HepG2 (cell line): ENCODE data around the gene SLC41A3. TPM values are rescaled to one million over a fixed set of nuclear protein-coding genes. Genes with fewer than 3 reads are reported as not detected.

Experiments
- CBX5 ChIP-seq: sonication (generic); formaldehyde crosslinking; IDR thresholded peaks from 2 replicates; pipeline ENCODE4 v1.4.0; 2020; ENCODE audit warnings: missing genetic modification reagents, borderline replicate concordance
- GATAD1 ChIP-seq: IDR thresholded peaks from 2 replicates; pipeline ENCODE4 v1.6.1; 2016; ENCODE audit warnings: missing genetic modification reagents, missing compliant biosample characterization
- KAT8 ChIP-seq: IDR thresholded peaks from 2 replicates; pipeline ENCODE4 v1.6.1; 2016; ENCODE audit warnings: missing genetic modification reagents, missing compliant biosample characterization
- KDM5A ChIP-seq: fragments of 200-600 bp; sonication (generic); IDR thresholded peaks from 2 replicates; pipeline ENCODE4 v1.7.0; 2018; ENCODE audit warnings: antibody characterized with exemption, mild to moderate bottlenecking, low read length, borderline replicate concordance
- MTF2 ChIP-seq: sonication (generic); formaldehyde crosslinking; IDR thresholded peaks from 2 replicates; pipeline ENCODE4 v1.5.0; 2020; ENCODE audit warnings: missing genetic modification reagents, borderline replicate concordance
- MXI1 ChIP-seq: IDR thresholded peaks from 3 replicates; pipeline ENCODE4 v1.6.1; 2012; ENCODE audit warnings: low read depth, low read length, inconsistent platforms, borderline replicate concordance
- NAIF1 ChIP-seq: sonication (generic); formaldehyde crosslinking; IDR thresholded peaks from 2 replicates; pipeline ENCODE4 v1.5.0; 2020; ENCODE audit warnings: mild to moderate bottlenecking, missing genetic modification reagents, borderline replicate concordance
- RBM39 ChIP-seq: fragments of 200-400 bp; formaldehyde crosslinking; IDR thresholded peaks from one replicate; pipeline ENCODE4 v1.6.1; 2018; ENCODE audit warnings: antibody characterized with exemption, mild to moderate bottlenecking, low read depth, low read length; ENCODE audit not compliant: poor library complexity, severe bottlenecking
- SP1 ChIP-seq, 2 experiments: fragments of 450-650 bp in 1 of 2; sonication (generic) in 1 of 2; formaldehyde crosslinking in 1 of 2; IDR thresholded peaks; 2 replicates each; pipeline versions ENCODE4 v1.4.0 to v1.6.1; 2016 to 2020; ENCODE audit warnings: missing genetic modification reagents in 1 of 2
- SP140L ChIP-seq: sonication (generic); formaldehyde crosslinking; IDR thresholded peaks from 2 replicates; pipeline ENCODE4 v1.4.0; 2020; ENCODE audit warnings: missing genetic modification reagents, borderline replicate concordance
- TARDBP ChIP-seq: sonication (generic); formaldehyde crosslinking; IDR thresholded peaks from 2 replicates; pipeline ENCODE4 v1.8.0; 2022; ENCODE audit warnings: mild to moderate bottlenecking, missing genetic modification reagents
- ZNF17 ChIP-seq: sonication (generic); formaldehyde crosslinking; IDR thresholded peaks from 2 replicates; pipeline ENCODE4 v1.5.0; 2020; ENCODE audit warnings: mild to moderate bottlenecking, missing genetic modification reagents
- ZNF207 ChIP-seq: fragments of 450-650 bp; IDR thresholded peaks from 2 replicates; pipeline ENCODE4 v1.6.1; 2016; ENCODE audit warnings: antibody characterized with exemption, borderline replicate concordance
- ZNF33B ChIP-seq: sonication (generic); formaldehyde crosslinking; IDR thresholded peaks from 2 replicates; pipeline ENCODE4 v1.5.1; 2020; ENCODE audit warnings: mild to moderate bottlenecking, missing genetic modification reagents
- ZNF343 ChIP-seq: sonication (generic); formaldehyde crosslinking; IDR thresholded peaks from 2 replicates; pipeline ENCODE4 v1.4.0; 2020; ENCODE audit warnings: mild to moderate bottlenecking, missing genetic modification reagents
- ZNF430 ChIP-seq: sonication (generic); formaldehyde crosslinking; IDR thresholded peaks from 2 replicates; pipeline ENCODE4 v1.9.0; 2021; ENCODE audit warnings: mild to moderate bottlenecking, missing genetic modification reagents
- ZNF501 ChIP-seq: sonication (generic); formaldehyde crosslinking; IDR thresholded peaks from 2 replicates; pipeline ENCODE4 v1.5.1; 2020; ENCODE audit warnings: mild to moderate bottlenecking, moderate library complexity, missing genetic modification reagents
- ZNF639 ChIP-seq: conservative IDR thresholded peaks from 2 replicates; pipeline ENCODE4 v1.6.1; 2018; ENCODE audit warnings: missing genetic modification reagents
- polyA plus RNA-seq, 8 experiments: library from polyadenylated mRNA; depleted of rRNA in 3 of 8; stranded (reverse) in 7 of 8; unstranded in 1 of 8; fragments of >200 nt; fragmentation: Illumina TruSeq in 4 of 8; extraction: Trizol in 4 of 8; gene quantifications; 2 replicates each; pipeline versions ENCODE4 v1.2.1 to v1.2.3, GENCODE V29; 2011 to 2016; ENCODE audit warnings: low read depth in 4 of 8, missing spikeins in 1 of 8, mixed read lengths in 1 of 8; ENCODE audit not compliant: insufficient read depth in 1 of 8
- total RNA-seq, 5 experiments: library from RNA; depleted of rRNA; stranded (reverse); fragments of >200 nt; fragmentation: Illumina TruSeq; extraction: Trizol; gene quantifications; 2 replicates each; pipeline ENCODE4 v1.2.3, GENCODE V29; 2016; ENCODE audit warnings: low read depth in 1 of 5
- TF ChIP-seq, protein P1 (sequence below): sonication (generic); formaldehyde crosslinking; conservative IDR thresholded peaks from 2 replicates; pipeline ENCODE4 v1.8.0; 2022; ENCODE audit warnings: missing genetic modification reagents
- TF ChIP-seq, protein P2 (sequence below): sonication (generic); formaldehyde crosslinking; IDR thresholded peaks from 2 replicates; pipeline ENCODE4 v1.4.0; 2020; ENCODE audit warnings: missing genetic modification reagents, mild to moderate bottlenecking, borderline replicate concordance
- TF ChIP-seq, protein P3 (sequence below): IDR thresholded peaks from 2 replicates; pipeline ENCODE4 v1.6.1; 2016; ENCODE audit warnings: missing genetic modification reagents, missing compliant biosample characterization
- TF ChIP-seq, protein P4 (sequence below): IDR thresholded peaks from 2 replicates; pipeline ENCODE4 v1.6.1; 2018; ENCODE audit warnings: missing genetic modification reagents

The SLC41A3 gene
- total and polyA plus RNA-seq, 2 of the 13 experiments (the other 11 are each of a cell fraction or from before 2014, with no cell fraction given) = 26.0 to 71.1 TPM

DNA sequence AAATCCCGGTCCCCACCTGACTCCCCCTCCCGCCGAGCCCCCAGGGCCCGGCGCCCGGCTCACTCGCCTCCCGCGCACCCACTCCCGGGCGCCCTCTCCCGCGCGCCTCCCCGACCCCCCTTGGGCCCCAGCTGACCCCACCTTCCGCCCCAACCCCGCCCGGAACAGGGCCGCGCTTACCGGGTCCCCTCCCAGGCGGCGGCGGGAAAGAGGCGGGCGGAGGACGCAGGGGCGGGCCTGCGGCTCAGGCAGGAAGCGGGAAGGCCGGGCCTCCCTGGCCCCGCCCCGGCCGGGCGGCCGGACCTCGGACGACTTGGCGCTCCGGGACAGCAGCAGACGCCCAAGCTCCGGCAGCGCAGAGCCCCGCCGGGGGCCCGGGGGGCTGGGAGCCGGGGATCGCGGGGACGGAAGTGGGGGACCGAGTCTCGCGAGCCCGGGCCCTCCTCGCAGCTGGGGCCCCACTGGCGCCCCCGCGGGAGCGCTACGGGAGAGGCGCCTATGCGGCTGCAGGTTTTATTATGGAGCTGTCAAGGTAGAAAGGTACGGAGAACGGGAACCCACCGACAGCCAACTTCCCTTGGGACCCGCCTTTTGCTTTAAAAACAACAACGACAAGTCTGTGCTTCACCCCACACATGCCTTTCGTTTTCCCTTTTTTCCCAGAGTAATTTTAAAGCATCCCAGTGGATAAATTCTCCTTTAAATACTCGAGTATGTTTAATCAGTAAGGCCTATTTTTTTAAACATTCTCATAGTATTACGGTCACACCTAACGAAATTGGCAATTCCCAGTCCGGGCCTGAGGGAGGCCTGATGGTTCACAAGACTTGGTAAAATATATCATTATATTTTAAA, at the start of gene SLC41A3 (continued):
- 0 out of 2 replicates have a peak, but pooled peaks have one; percentile 28 for TF ChIP-seq KDM5A
- TF ChIP-seq ZNF343 (CRISPR knock-in tag) = 0 out of 2 replicates have a peak, but pooled peaks have one; percentile 22
- peak; percentile 16; the same call in 1 of the 2 replicates for TF ChIP-seq GATAD1 (CRISPR knock-in tag)
- TF ChIP-seq, protein P1, sequence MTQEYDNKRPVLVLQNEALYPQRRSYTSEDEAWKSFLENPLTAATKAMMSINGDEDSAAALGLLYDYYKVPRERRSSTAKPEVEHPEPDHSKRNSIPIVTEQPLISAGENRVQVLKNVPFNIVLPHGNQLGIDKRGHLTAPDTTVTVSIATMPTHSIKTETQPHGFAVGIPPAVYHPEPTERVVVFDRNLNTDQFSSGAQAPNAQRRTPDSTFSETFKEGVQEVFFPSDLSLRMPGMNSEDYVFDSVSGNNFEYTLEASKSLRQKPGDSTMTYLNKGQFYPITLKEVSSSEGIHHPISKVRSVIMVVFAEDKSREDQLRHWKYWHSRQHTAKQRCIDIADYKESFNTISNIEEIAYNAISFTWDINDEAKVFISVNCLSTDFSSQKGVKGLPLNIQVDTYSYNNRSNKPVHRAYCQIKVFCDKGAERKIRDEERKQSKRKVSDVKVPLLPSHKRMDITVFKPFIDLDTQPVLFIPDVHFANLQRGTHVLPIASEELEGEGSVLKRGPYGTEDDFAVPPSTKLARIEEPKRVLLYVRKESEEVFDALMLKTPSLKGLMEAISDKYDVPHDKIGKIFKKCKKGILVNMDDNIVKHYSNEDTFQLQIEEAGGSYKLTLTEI (CRISPR knock-in tag) = no peak
- TF ChIP-seq ZNF430 (CRISPR knock-in tag) = peak; percentile 79; the same call in 1 of the 2 replicates
- no peak for TF ChIP-seq SP140L (CRISPR knock-in tag)
- peak; percentile 35 for TF ChIP-seq KAT8 (CRISPR knock-in tag)
- TF ChIP-seq MTF2 (CRISPR knock-in tag) = peak; percentile 82; the same call in 1 of the 2 replicates
- TF ChIP-seq SP1 (IDR thresholded peaks at IDR 0.05) = no peak
- TF ChIP-seq SP1 (CRISPR knock-in tag; IDR thresholded peaks at IDR 0.05) = 0 out of 2 replicates have a peak, but pooled peaks have one; percentile 42
- no peak for TF ChIP-seq ZNF207
- no peak; the same call in 1 of the 2 replicates for TF ChIP-seq ZNF33B (CRISPR knock-in tag)
- TF ChIP-seq ZNF17 = no peak
- TF ChIP-seq ZNF501 (CRISPR knock-in tag) = peak; percentile 43; the same call in 1 of the 2 replicates
- no peak for TF ChIP-seq NAIF1 (CRISPR knock-in tag)
- TF ChIP-seq MXI1 = peak; percentile 74; the same call in 1 of the 3 replicates
- TF ChIP-seq TARDBP (CRISPR knock-in tag) = peak; percentile 32; the same call in 1 of the 2 replicates
- TF ChIP-seq, protein P2, sequence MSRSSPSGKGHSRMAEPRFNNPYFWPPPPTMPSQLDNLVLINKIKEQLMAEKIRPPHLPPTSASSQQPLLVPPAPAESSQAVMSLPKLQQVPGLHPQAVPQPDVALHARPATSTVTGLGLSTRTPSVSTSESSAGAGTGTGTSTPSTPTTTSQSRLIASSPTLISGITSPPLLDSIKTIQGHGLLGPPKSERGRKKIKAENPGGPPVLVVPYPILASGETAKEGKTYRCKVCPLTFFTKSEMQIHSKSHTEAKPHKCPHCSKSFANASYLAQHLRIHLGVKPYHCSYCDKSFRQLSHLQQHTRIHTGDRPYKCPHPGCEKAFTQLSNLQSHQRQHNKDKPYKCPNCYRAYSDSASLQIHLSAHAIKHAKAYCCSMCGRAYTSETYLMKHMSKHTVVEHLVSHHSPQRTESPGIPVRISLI = peak; percentile 42; the same call in 1 of the 2 replicates
- TF ChIP-seq, protein P3, sequence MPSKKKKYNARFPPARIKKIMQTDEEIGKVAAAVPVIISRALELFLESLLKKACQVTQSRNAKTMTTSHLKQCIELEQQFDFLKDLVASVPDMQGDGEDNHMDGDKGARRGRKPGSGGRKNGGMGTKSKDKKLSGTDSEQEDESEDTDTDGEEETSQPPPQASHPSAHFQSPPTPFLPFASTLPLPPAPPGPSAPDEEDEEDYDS = 0 out of 2 replicates have a peak, but pooled peaks have one; percentile 15
- TF ChIP-seq RBM39 = peak; percentile 64
- peak; percentile 97 for TF ChIP-seq ZNF639
- no peak for TF ChIP-seq CBX5
- TF ChIP-seq, protein P4, sequence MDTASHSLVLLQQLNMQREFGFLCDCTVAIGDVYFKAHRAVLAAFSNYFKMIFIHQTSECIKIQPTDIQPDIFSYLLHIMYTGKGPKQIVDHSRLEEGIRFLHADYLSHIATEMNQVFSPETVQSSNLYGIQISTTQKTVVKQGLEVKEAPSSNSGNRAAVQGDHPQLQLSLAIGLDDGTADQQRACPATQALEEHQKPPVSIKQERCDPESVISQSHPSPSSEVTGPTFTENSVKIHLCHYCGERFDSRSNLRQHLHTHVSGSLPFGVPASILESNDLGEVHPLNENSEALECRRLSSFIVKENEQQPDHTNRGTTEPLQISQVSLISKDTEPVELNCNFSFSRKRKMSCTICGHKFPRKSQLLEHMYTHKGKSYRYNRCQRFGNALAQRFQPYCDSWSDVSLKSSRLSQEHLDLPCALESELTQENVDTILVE (CRISPR knock-in tag) = peak; percentile 97; the same call in 1 of the 2 replicates
